Keratinocyte (primary cell): ENCODE results near the gene TEP1. TPM values are rescaled to one million over a fixed set of nuclear protein-coding genes. Genes with fewer than 3 reads are reported as not detected.
A peak's percentile ranks its signal among the peaks of the same experiment; 100 is the strongest.

Experiments used
- DNase-seq: peaks from one replicate; pipeline ENCODE4 v3.0.0-alpha.2; 2011; ENCODE audit warnings: low read depth, missing footprints, low spot score
- FAIRE-seq: peaks from 2 replicates; lab custom pipeline; 2011; peaks lifted over from hg19 to GRCh38; lab: Jason Lieb, UNC
- H2AFZ ChIP-seq: 2 replicates; pipeline ENCODE4 v1.6.0; 2012; ENCODE audit warnings: low read length, control low read depth, inconsistent platforms; ENCODE audit not compliant: control insufficient read depth
- H3K27ac ChIP-seq: 2 replicates; pipeline ENCODE4 v1.5.1; 2011; ENCODE audit warnings: low read length; ENCODE audit not compliant: control insufficient read depth, insufficient read depth
- H3K27me3 ChIP-seq: 3 replicates; pipeline ENCODE4 v1.6.0; 2011; ENCODE audit warnings: low read length; ENCODE audit not compliant: control insufficient read depth, insufficient read depth; ENCODE audit errors: extremely low read depth
- H3K36me3 ChIP-seq, 2 experiments: 2 replicates in 1 of 2; 3 replicates in 1 of 2; pipeline ENCODE4 v1.5.1; 2011; ENCODE audit warnings: low read length in 2 of 2, mild to moderate bottlenecking in 1 of 2; ENCODE audit not compliant: control insufficient read depth in 2 of 2, insufficient read depth in 2 of 2; ENCODE audit errors: extremely low read depth in 1 of 2
- H3K4me1 ChIP-seq: 3 replicates; pipeline ENCODE4 v1.5.1; 2011; ENCODE audit warnings: low read length; ENCODE audit not compliant: control insufficient read depth, insufficient read depth; ENCODE audit errors: extremely low read depth
- H3K4me2 ChIP-seq: 3 replicates; pipeline ENCODE4 v1.6.0; 2011; ENCODE audit warnings: low read depth, low read length; ENCODE audit not compliant: control insufficient read depth, insufficient read depth; ENCODE audit errors: extremely low read depth
- H3K4me3 ChIP-seq, 3 experiments: fragments of 200-600 bp in 1 of 3; sonication (generic) in 1 of 3; 2 replicates in 2 of 3; 3 replicates in 1 of 3; pipeline ENCODE4 v1.5.1; 2011 to 2016; ENCODE audit warnings: low read length in 3 of 3, mild to moderate bottlenecking in 3 of 3, control low read depth in 2 of 3, inconsistent platforms in 1 of 3, low read depth in 1 of 3, mixed read lengths in 1 of 3, mixed run types in 1 of 3, moderate library complexity in 1 of 3; ENCODE audit not compliant: control insufficient read depth in 2 of 3, insufficient read depth in 2 of 3; ENCODE audit errors: extremely low read depth in 1 of 3
- H3K79me2 ChIP-seq: 2 replicates; pipeline ENCODE4 v1.6.0; 2012; ENCODE audit warnings: low read length; ENCODE audit not compliant: control insufficient read depth, insufficient read depth
- H3K9ac ChIP-seq: 3 replicates; pipeline ENCODE4 v1.6.0; 2011; ENCODE audit warnings: low read length; ENCODE audit not compliant: control insufficient read depth, insufficient read depth; ENCODE audit errors: extremely low read depth
- H3K9me1 ChIP-seq: 3 replicates; pipeline ENCODE4 v1.6.0; 2011; ENCODE audit warnings: low read length; ENCODE audit not compliant: control insufficient read depth, insufficient read depth; ENCODE audit errors: extremely low read depth
- H3K9me3 ChIP-seq: 2 replicates; pipeline ENCODE4 v1.5.1; 2012; ENCODE audit warnings: low read depth, low read length; ENCODE audit not compliant: control insufficient read depth
- H4K20me1 ChIP-seq: 3 replicates; pipeline ENCODE4 v1.6.0; 2011; ENCODE audit warnings: low read length; ENCODE audit not compliant: control insufficient read depth, insufficient read depth; ENCODE audit errors: extremely low read depth
- CTCF ChIP-seq, 3 experiments: IDR thresholded peaks in 1 of 3; conservative IDR thresholded peaks in 1 of 3; optimal IDR thresholded peaks in 1 of 3; 2 replicates in 2 of 3; 3 replicates in 1 of 3; pipeline versions ENCODE3 to v1.5.1; 2011; ENCODE audit warnings: low read length in 3 of 3, mild to moderate bottlenecking in 3 of 3, moderate library complexity in 2 of 3, control low read depth in 1 of 3, inconsistent platforms in 1 of 3; ENCODE audit not compliant: insufficient read depth in 2 of 3; ENCODE audit errors: extremely low read depth in 1 of 3
- EZH2 ChIP-seq: IDR thresholded peaks from one replicate; pipeline ENCODE4 v1.6.1; 2012; ENCODE audit warnings: inconsistent platforms, mild to moderate bottlenecking, low read length, moderate library complexity
- dilution Hi-C: fragments of 300-500 bp; cut with MboI; formaldehyde crosslinking; loops from one replicate; pipeline ENCODE4 v1.7.0; 2020; ENCODE audit warnings: low sequenced_read_pairs; ENCODE audit not compliant: extremely low pct_ligation_motif_present
- polyA plus RNA-seq, 5 experiments: library from polyadenylated mRNA; depleted of rRNA in 3 of 5; stranded (reverse) in 3 of 5; stranded (forward) in 1 of 5; unstranded in 1 of 5; fragments of >200 nt; gene quantifications; 1 replicate in 1 of 5; 2 replicates in 3 of 5; 3 replicates in 1 of 5; pipeline versions ENCODE4 v1.2.1 to v1.2.3, GENCODE V29; 2011 to 2012; ENCODE audit warnings: missing spikeins in 2 of 5, low read depth in 1 of 5, low replicate concordance in 1 of 5

TEP1 gene
- polyA plus RNA-seq, 1 donor (not counting 4 experiments of a cell fraction or from before 2014, with no cell fraction given) = 16.6 TPM

- peak overlapping the region; percentile 90 for H3K9ac ChIP-seq
- FAIRE-seq (no peak), DNase-seq (no peak)
- peaks cover 21% of the 10 kb centered on the region for H3K79me2 ChIP-seq
- no peaks in the 10 kb centered on the region for H3K9me1 ChIP-seq
- peaks cover 5 to 9% of the 10 kb centered on the region in 2 experiments for H3K36me3 ChIP-seq
- H3K9me3 ChIP-seq = no peaks in the 10 kb centered on the region
- H3K4me3 ChIP-seq = peak overlapping the region; percentile 72 to 93 (median 82)
- peak overlapping the region; percentile 77 for H3K4me2 ChIP-seq
- peaks cover 6% of the 10 kb centered on the region for H3K4me1 ChIP-seq
- TF ChIP-seq CTCF (optimal IDR thresholded peaks at IDR 0.05 in 1 of 3, IDR thresholded peaks at IDR 0.05 in 1 of 3, conservative IDR thresholded peaks at IDR 0.05 in 1 of 3; ENCODE audit: extremely low read depth in 1 of 3, insufficient read depth in 2 of 3, low read length in 3 of 3) (no peak), EZH2 (no peak)
- no peaks in the 10 kb centered on the region for H3K27me3 ChIP-seq
- no peaks in the 10 kb centered on the region for H4K20me1 ChIP-seq
- dilution Hi-C loops = no loop called here
- H3K27ac ChIP-seq = peak overlapping the region; percentile 83
- H2AFZ ChIP-seq = no peak overlapping the region
Measured at GRCh38 chr14:20412411-20412810, 890 bp downstream of the TEP1 start.

GRCh38 chr14:20409226-20409625 lies 4.1 kb downstream of the TEP1 start:
- H3K27ac ChIP-seq = no peak overlapping the region
- H3K9me3 ChIP-seq = no peaks in the 10 kb centered on the region
- no peak overlapping the region for H3K4me2 ChIP-seq
- H3K9me1 ChIP-seq = no peaks in the 10 kb centered on the region
- no peak for FAIRE-seq
- no peak overlapping the region for H3K9ac ChIP-seq
- no peak overlapping the region for H3K4me3 ChIP-seq
- H3K4me1 ChIP-seq = peaks cover 6% of the 10 kb centered on the region
- H3K79me2 ChIP-seq = peaks cover 28% of the 10 kb centered on the region
- no peak for DNase-seq
- H2AFZ ChIP-seq = no peak overlapping the region
- no peaks in the 10 kb centered on the region for H4K20me1 ChIP-seq
- no peak for TF ChIP-seq EZH2
- no peak for TF ChIP-seq CTCF (optimal IDR thresholded peaks at IDR 0.05 in 1 of 3, IDR thresholded peaks at IDR 0.05 in 1 of 3, conservative IDR thresholded peaks at IDR 0.05 in 1 of 3; ENCODE audit: extremely low read depth in 1 of 3, insufficient read depth in 2 of 3, low read length in 3 of 3)
- dilution Hi-C loops = no loop called here
- H3K36me3 ChIP-seq = peaks cover 19% of the 10 kb centered on the region in 2 experiments
- no peaks in the 10 kb centered on the region for H3K27me3 ChIP-seq
